Measurements from ENCODE around the gene MPHOSPH10. TPM values are rescaled to one million over a fixed set of nuclear protein-coding genes. Genes with fewer than 3 reads are reported as not detected.
A peak's percentile ranks its signal among the peaks of the same experiment; 100 is the strongest.
"Not testable (repeated sequence)": the region's sequence is repeated elsewhere in the genome, so short reads cannot be mapped to it uniquely, and the experiment has no call there.

The MPHOSPH10 gene
- 67.5 and 68.8 TPM in 2 replicates for total RNA-seq

- H3K4me3 Mint-ChIP-seq: no peak within 1 kb of the TSS
These were observed at the start of gene MPHOSPH10, which contains the start of gene MCEE for GRCh38 chr2:71130152-71130904. Gene MPHOSPH10 (plus strand): TSS chr2:71130634. CDS start chr2:71130666, 32 bp downstream. Gene MCEE (minus strand): TSS chr2:71130229. CDS start chr2:71130219, 10 bp downstream.

GRCh38 chr2:71082402-71083252, 47.8 kb upstream of the MPHOSPH10 start:
- H3K4me1 Mint-ChIP-seq (ENCODE audit: low read depth): no peaks in the 10 kb centered on the region
- H3K27me3 Mint-ChIP-seq (ENCODE audit: insufficient read depth): peaks cover 10% of the 10 kb centered on the region
- DNase-seq (ENCODE audit: low spot score): no peak
- no peaks in the 10 kb centered on the region for H3K9me3 Mint-ChIP-seq
- H3K4me3 Mint-ChIP-seq: no peak overlapping the region
- H3K36me3 Mint-ChIP-seq (ENCODE audit: low read depth): peaks cover 10% of the 10 kb centered on the region
- intact Hi-C loops (cut with micrococcal nuclease): no loop called here
- no peak overlapping the region for H3K27ac Mint-ChIP-seq

More at GRCh38 chr2:71130152-71130904, at the start of gene MPHOSPH10, which contains the start of gene MCEE:
- intact Hi-C loops (cut with micrococcal nuclease): loop anchor here (1.0 to 5.0 kb wide), 9 partner anchors 30 to 838 kb away; partner anchors contain the start of genes ANKRD53, NAGK, PAIP2B and SNRPG
- DNase-seq (ENCODE audit: low spot score): peak; percentile 89
- peaks cover 6% of the 10 kb centered on the region for H3K36me3 Mint-ChIP-seq (ENCODE audit: low read depth)
- H3K27me3 Mint-ChIP-seq (ENCODE audit: insufficient read depth): no peaks in the 10 kb centered on the region
- peaks cover 11% of the 10 kb centered on the region for H3K4me1 Mint-ChIP-seq (ENCODE audit: low read depth)
- peak within 1 kb of the TSS; percentile 69 for H3K27ac Mint-ChIP-seq
- no peaks in the 10 kb centered on the region for H3K9me3 Mint-ChIP-seq

- H3K27ac Mint-ChIP-seq; intact Hi-C loops (cut with micrococcal nuclease): not testable (repeated sequence)
These were observed 47.1 kb upstream of the MPHOSPH10 start for GRCh38 chr2:71083297-71083696.

GRCh38 chr2:71083752-71084312, 46.6 kb upstream of the MPHOSPH10 start:
- H3K27ac Mint-ChIP-seq; H3K36me3 Mint-ChIP-seq (ENCODE audit: low read depth); H3K4me1 Mint-ChIP-seq (ENCODE audit: low read depth); H3K4me3 Mint-ChIP-seq; H3K9me3 Mint-ChIP-seq; intact Hi-C loops (cut with micrococcal nuclease); DNase-seq (ENCODE audit: low spot score): not testable (repeated sequence)
- H3K27me3 Mint-ChIP-seq (ENCODE audit: insufficient read depth): peaks cover 11% of the 10 kb centered on the region

More at GRCh38 chr2:71083297-71083696, 47.1 kb upstream of the MPHOSPH10 start:
- H3K9me3 Mint-ChIP-seq; DNase-seq (ENCODE audit: low spot score); H3K4me3 Mint-ChIP-seq; H3K36me3 Mint-ChIP-seq (ENCODE audit: low read depth); H3K4me1 Mint-ChIP-seq (ENCODE audit: low read depth): not testable (repeated sequence)
- peaks cover 11% of the 10 kb centered on the region for H3K27me3 Mint-ChIP-seq (ENCODE audit: insufficient read depth)

- H3K36me3 Mint-ChIP-seq (ENCODE audit: low read depth); H3K4me1 Mint-ChIP-seq (ENCODE audit: low read depth); H3K27ac Mint-ChIP-seq; H3K9me3 Mint-ChIP-seq; intact Hi-C loops (cut with micrococcal nuclease); DNase-seq (ENCODE audit: low spot score); H3K4me3 Mint-ChIP-seq: not testable (repeated sequence)
- peaks cover 11% of the 10 kb centered on the region for H3K27me3 Mint-ChIP-seq (ENCODE audit: insufficient read depth)
These were observed 45.0 kb upstream of the MPHOSPH10 start for GRCh38 chr2:71085325-71086003.

GRCh38 chr2:71089475-71089874, 41.0 kb upstream of the MPHOSPH10 start:
- H3K27ac Mint-ChIP-seq; intact Hi-C loops (cut with micrococcal nuclease): not testable (repeated sequence)

GRCh38 chr2:71091808-71092207, 38.6 kb upstream of the MPHOSPH10 start:
- H3K36me3 Mint-ChIP-seq (ENCODE audit: low read depth); H3K27ac Mint-ChIP-seq; H3K27me3 Mint-ChIP-seq (ENCODE audit: insufficient read depth); intact Hi-C loops (cut with micrococcal nuclease); H3K4me3 Mint-ChIP-seq; DNase-seq (ENCODE audit: low spot score); H3K4me1 Mint-ChIP-seq (ENCODE audit: low read depth); H3K9me3 Mint-ChIP-seq: not testable (repeated sequence)

More at GRCh38 chr2:71089475-71089874, 41.0 kb upstream of the MPHOSPH10 start:
- peaks cover 11% of the 10 kb centered on the region for H3K27me3 Mint-ChIP-seq (ENCODE audit: insufficient read depth)
- not testable (repeated sequence) for H3K36me3 Mint-ChIP-seq (ENCODE audit: low read depth); DNase-seq (ENCODE audit: low spot score); H3K9me3 Mint-ChIP-seq; H3K4me3 Mint-ChIP-seq; H3K4me1 Mint-ChIP-seq (ENCODE audit: low read depth)

- intact Hi-C loops (cut with micrococcal nuclease); H3K4me1 Mint-ChIP-seq (ENCODE audit: low read depth); H3K27me3 Mint-ChIP-seq (ENCODE audit: insufficient read depth); H3K9me3 Mint-ChIP-seq; H3K4me3 Mint-ChIP-seq; DNase-seq (ENCODE audit: low spot score); H3K27ac Mint-ChIP-seq; H3K36me3 Mint-ChIP-seq (ENCODE audit: low read depth): not testable (repeated sequence)
These were observed 37.8 kb upstream of the MPHOSPH10 start for GRCh38 chr2:71092491-71093260.

GRCh38 chr2:71100195-71100964, 30.1 kb upstream of the MPHOSPH10 start:
- peaks cover 10% of the 10 kb centered on the region for H3K27me3 Mint-ChIP-seq (ENCODE audit: insufficient read depth)
- H3K27ac Mint-ChIP-seq: no peak overlapping the region
- H3K4me3 Mint-ChIP-seq: no peak overlapping the region
- intact Hi-C loops (cut with micrococcal nuclease): loop anchor here (1.0 kb wide), 1 partner anchor 30 kb away; the partner anchor contains the start of genes MCEE and MPHOSPH10
- peak; percentile 5 for DNase-seq (ENCODE audit: low spot score)
- no peaks in the 10 kb centered on the region for H3K4me1 Mint-ChIP-seq (ENCODE audit: low read depth)
- peaks cover under 1% of the 10 kb centered on the region for H3K36me3 Mint-ChIP-seq (ENCODE audit: low read depth)
- H3K9me3 Mint-ChIP-seq: peaks cover 2% of the 10 kb centered on the region

GRCh38 chr2:71101656-71102055, 28.8 kb upstream of the MPHOSPH10 start:
- no peak overlapping the region for H3K27ac Mint-ChIP-seq
- H3K36me3 Mint-ChIP-seq (ENCODE audit: low read depth): peaks cover 1% of the 10 kb centered on the region
- H3K4me3 Mint-ChIP-seq: no peak overlapping the region
- no peaks in the 10 kb centered on the region for H3K4me1 Mint-ChIP-seq (ENCODE audit: low read depth)
- H3K27me3 Mint-ChIP-seq (ENCODE audit: insufficient read depth): peaks cover 10% of the 10 kb centered on the region
- intact Hi-C loops (cut with micrococcal nuclease): no loop called here
- no peak for DNase-seq (ENCODE audit: low spot score)
- H3K9me3 Mint-ChIP-seq: peaks cover 4% of the 10 kb centered on the region

GRCh38 chr2:71102981-71103681, 27.3 kb upstream of the MPHOSPH10 start:
- H3K36me3 Mint-ChIP-seq (ENCODE audit: low read depth): peaks cover 1% of the 10 kb centered on the region
- peaks cover 10% of the 10 kb centered on the region for H3K27me3 Mint-ChIP-seq (ENCODE audit: insufficient read depth)
- H3K4me1 Mint-ChIP-seq (ENCODE audit: low read depth): no peaks in the 10 kb centered on the region
- DNase-seq (ENCODE audit: low spot score): no peak
- peaks cover 4% of the 10 kb centered on the region for H3K9me3 Mint-ChIP-seq
- H3K27ac Mint-ChIP-seq: no peak overlapping the region
- H3K4me3 Mint-ChIP-seq: no peak overlapping the region
- intact Hi-C loops (cut with micrococcal nuclease): no loop called here
